ENCODE measurements around the gene FAM185A. TPM values are rescaled to one million over a fixed set of nuclear protein-coding genes. Genes with fewer than 3 reads are reported as not detected.
"Not testable (repeated sequence)": the region's sequence is repeated elsewhere in the genome, so short reads cannot be mapped to it uniquely, and the experiment has no call there.

FAM185A gene
- total RNA-seq, 1 donor from 2014 or later: 8.7 TPM

- H3K27me3 Mint-ChIP-seq; H3K27ac Mint-ChIP-seq; DNase-seq (ENCODE audit: extremely low spot score, unreplicated experiment); H3K36me3 Mint-ChIP-seq; H3K9me3 Mint-ChIP-seq; H3K4me1 Mint-ChIP-seq (ENCODE audit: unreplicated experiment); H3K4me3 Mint-ChIP-seq: not testable (repeated sequence)
Observed at GRCh38 chr7:102745494-102746288, 3.1 kb upstream of the FAM185A start.

GRCh38 chr7:102749445-102749786 is 617 bp downstream of the FAM185A start:
- H3K27me3 Mint-ChIP-seq; H3K36me3 Mint-ChIP-seq; DNase-seq (ENCODE audit: extremely low spot score, unreplicated experiment); H3K4me1 Mint-ChIP-seq (ENCODE audit: unreplicated experiment); H3K9me3 Mint-ChIP-seq: not testable (repeated sequence)
- Mint-ChIP-seq H3K27ac (peak overlapping the region; percentile 56), H3K4me3 (peak overlapping the region; percentile 86)

GRCh38 chr7:102758227-102758626 is 9.4 kb downstream of the FAM185A start:
- TF ChIP-seq, protein P1, sequence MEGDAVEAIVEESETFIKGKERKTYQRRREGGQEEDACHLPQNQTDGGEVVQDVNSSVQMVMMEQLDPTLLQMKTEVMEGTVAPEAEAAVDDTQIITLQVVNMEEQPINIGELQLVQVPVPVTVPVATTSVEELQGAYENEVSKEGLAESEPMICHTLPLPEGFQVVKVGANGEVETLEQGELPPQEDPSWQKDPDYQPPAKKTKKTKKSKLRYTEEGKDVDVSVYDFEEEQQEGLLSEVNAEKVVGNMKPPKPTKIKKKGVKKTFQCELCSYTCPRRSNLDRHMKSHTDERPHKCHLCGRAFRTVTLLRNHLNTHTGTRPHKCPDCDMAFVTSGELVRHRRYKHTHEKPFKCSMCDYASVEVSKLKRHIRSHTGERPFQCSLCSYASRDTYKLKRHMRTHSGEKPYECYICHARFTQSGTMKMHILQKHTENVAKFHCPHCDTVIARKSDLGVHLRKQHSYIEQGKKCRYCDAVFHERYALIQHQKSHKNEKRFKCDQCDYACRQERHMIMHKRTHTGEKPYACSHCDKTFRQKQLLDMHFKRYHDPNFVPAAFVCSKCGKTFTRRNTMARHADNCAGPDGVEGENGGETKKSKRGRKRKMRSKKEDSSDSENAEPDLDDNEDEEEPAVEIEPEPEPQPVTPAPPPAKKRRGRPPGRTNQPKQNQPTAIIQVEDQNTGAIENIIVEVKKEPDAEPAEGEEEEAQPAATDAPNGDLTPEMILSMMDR (conservative IDR thresholded peaks at IDR 0.05): peak; percentile 71
- H3K36me3 Mint-ChIP-seq; H3K4me3 Mint-ChIP-seq; DNase-seq (ENCODE audit: extremely low spot score, unreplicated experiment); H3K9me3 Mint-ChIP-seq; H3K27ac Mint-ChIP-seq; H3K27me3 Mint-ChIP-seq; H3K4me1 Mint-ChIP-seq (ENCODE audit: unreplicated experiment): not testable (repeated sequence)

- not testable (repeated sequence) for DNase-seq (ENCODE audit: extremely low spot score, unreplicated experiment); H3K27me3 Mint-ChIP-seq; H3K27ac Mint-ChIP-seq; H3K36me3 Mint-ChIP-seq; H3K9me3 Mint-ChIP-seq; H3K4me3 Mint-ChIP-seq; H3K4me1 Mint-ChIP-seq (ENCODE audit: unreplicated experiment)
Observed at GRCh38 chr7:102759934-102760333, 11.1 kb downstream of the FAM185A start.

DNA sequence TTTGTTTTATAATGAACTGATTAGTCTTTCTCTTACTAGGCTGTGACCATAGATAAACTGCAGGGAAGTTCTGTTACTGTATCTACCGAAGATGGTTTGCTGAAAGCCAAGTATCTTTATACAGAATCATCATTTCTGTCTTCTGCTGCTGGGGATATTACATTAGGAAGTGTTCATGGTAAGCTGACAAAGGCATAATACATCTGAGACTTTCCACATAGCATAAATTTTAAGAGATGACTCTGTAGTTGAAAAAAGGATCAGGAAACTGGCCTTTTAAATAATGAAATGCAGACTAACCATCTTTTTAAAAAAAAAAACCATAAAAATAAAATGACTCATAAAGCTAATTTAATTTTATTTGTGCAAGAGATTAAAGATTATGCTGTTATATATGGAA is 12.4 kb downstream of the FAM185A start:
- H3K27ac Mint-ChIP-seq; H3K4me3 Mint-ChIP-seq; H3K4me1 Mint-ChIP-seq (ENCODE audit: unreplicated experiment); H3K27me3 Mint-ChIP-seq; H3K9me3 Mint-ChIP-seq; H3K36me3 Mint-ChIP-seq; DNase-seq (ENCODE audit: extremely low spot score, unreplicated experiment): not testable (repeated sequence)

- H3K27me3 Mint-ChIP-seq; H3K4me3 Mint-ChIP-seq; H3K9me3 Mint-ChIP-seq; H3K36me3 Mint-ChIP-seq; H3K27ac Mint-ChIP-seq; DNase-seq (ENCODE audit: extremely low spot score, unreplicated experiment); H3K4me1 Mint-ChIP-seq (ENCODE audit: unreplicated experiment): not testable (repeated sequence)
Observed at GRCh38 chr7:102763295-102763905, 14.6 kb downstream of the FAM185A start.

GRCh38 chr7:102769657-102770192 is 20.9 kb downstream of the FAM185A start:
- H3K4me1 Mint-ChIP-seq (ENCODE audit: unreplicated experiment); H3K27ac Mint-ChIP-seq; H3K27me3 Mint-ChIP-seq; H3K36me3 Mint-ChIP-seq; DNase-seq (ENCODE audit: extremely low spot score, unreplicated experiment); H3K4me3 Mint-ChIP-seq; H3K9me3 Mint-ChIP-seq: not testable (repeated sequence)

DNA sequence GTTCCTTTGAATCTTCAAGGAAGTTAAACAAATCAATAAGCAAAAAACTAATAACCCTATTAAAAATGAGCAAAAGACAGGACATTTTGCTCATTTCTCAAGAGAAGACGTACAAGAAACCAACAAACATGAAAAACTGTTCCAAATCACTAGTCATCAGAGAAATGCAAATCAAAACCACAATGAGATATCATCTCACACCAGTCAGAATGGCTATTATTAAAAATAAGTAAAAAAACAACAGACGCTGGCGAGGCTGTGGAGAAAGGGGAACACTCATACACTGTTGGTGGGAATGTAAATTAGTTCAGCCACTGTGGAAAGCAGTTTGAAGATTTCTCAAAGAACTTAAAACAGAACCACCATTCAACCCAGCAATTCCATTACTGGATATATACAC is 21.7 kb downstream of the FAM185A start:
- not testable (repeated sequence) for H3K36me3 Mint-ChIP-seq; H3K4me1 Mint-ChIP-seq (ENCODE audit: unreplicated experiment); H3K4me3 Mint-ChIP-seq; H3K27ac Mint-ChIP-seq; H3K9me3 Mint-ChIP-seq; H3K27me3 Mint-ChIP-seq; DNase-seq (ENCODE audit: extremely low spot score, unreplicated experiment)

GRCh38 chr7:102776217-102776616 is 27.4 kb downstream of the FAM185A start:
- DNase-seq (ENCODE audit: extremely low spot score, unreplicated experiment); H3K4me1 Mint-ChIP-seq (ENCODE audit: unreplicated experiment); H3K27me3 Mint-ChIP-seq; H3K9me3 Mint-ChIP-seq; H3K27ac Mint-ChIP-seq; H3K4me3 Mint-ChIP-seq: not testable (repeated sequence)
- H3K36me3 Mint-ChIP-seq: peaks cover 19% of the 10 kb centered on the region

- DNase-seq (ENCODE audit: extremely low spot score, unreplicated experiment); H3K4me3 Mint-ChIP-seq; H3K27ac Mint-ChIP-seq; H3K9me3 Mint-ChIP-seq; H3K27me3 Mint-ChIP-seq; H3K4me1 Mint-ChIP-seq (ENCODE audit: unreplicated experiment): not testable (repeated sequence)
- peaks cover 18% of the 10 kb centered on the region for H3K36me3 Mint-ChIP-seq
Observed at GRCh38 chr7:102778663-102779062, 29.9 kb downstream of the FAM185A start.

DNA sequence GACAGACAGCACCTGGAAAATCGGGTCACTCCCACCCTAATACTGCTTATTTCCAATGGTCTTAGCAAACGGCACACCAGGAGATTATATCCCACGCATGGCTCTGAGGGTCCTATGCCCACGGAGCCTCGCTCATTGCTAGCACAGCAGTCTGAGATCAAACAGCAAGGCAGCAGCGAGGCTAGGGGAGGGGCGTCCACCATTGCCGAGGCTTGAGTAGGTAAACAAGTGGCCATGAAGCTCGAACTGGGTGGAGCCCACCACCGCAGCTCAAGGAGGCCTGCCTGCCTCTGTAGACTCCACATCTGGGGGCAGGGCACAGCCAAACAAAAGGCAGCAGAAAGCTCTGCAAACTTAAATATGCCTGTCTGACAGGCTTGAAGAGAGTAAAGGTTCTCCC is 32.1 kb downstream of the FAM185A start:
- not testable (repeated sequence) for H3K9me3 Mint-ChIP-seq; H3K27ac Mint-ChIP-seq; H3K27me3 Mint-ChIP-seq; H3K4me1 Mint-ChIP-seq (ENCODE audit: unreplicated experiment); DNase-seq (ENCODE audit: extremely low spot score, unreplicated experiment); H3K4me3 Mint-ChIP-seq
- peaks cover 15% of the 10 kb centered on the region for H3K36me3 Mint-ChIP-seq

DNA sequence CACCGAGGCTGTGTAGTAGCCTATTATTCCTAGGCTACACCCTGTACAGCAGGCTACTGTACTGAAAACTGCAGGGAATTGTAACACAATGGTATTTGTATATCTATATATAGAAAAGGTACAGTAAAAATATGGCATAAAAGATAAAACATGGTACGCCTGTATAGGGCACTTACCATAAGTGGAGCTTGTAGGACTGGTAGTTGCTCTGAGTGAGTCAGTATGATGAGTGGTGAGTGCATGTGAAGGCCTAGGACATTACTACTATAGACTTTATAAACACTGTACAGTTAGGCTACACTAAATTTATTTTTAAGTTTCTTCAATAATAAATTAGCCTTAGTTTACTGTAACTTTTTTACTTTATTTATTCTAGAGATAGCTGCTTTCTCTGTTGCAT is 40.0 kb downstream of the FAM185A start:
- not testable (repeated sequence) for DNase-seq (ENCODE audit: extremely low spot score, unreplicated experiment); H3K4me3 Mint-ChIP-seq; H3K36me3 Mint-ChIP-seq; H3K27me3 Mint-ChIP-seq; H3K4me1 Mint-ChIP-seq (ENCODE audit: unreplicated experiment); H3K9me3 Mint-ChIP-seq; H3K27ac Mint-ChIP-seq

- H3K36me3 Mint-ChIP-seq; H3K9me3 Mint-ChIP-seq; H3K4me1 Mint-ChIP-seq (ENCODE audit: unreplicated experiment); H3K27ac Mint-ChIP-seq; H3K4me3 Mint-ChIP-seq; H3K27me3 Mint-ChIP-seq; DNase-seq (ENCODE audit: extremely low spot score, unreplicated experiment): not testable (repeated sequence)
Observed at GRCh38 chr7:102790364-102791100, 41.7 kb downstream of the FAM185A start.

Measured in type B pancreatic cell (in vitro differentiated cells).